Neural crest cell (in vitro differentiated cells): Measurements from ENCODE around the gene PLTP. TPM values are rescaled to one million over a fixed set of nuclear protein-coding genes. Genes with fewer than 3 reads are reported as not detected.

Experiments
- DNase-seq: peaks from one replicate; pipeline ENCODE4 v3.0.0; 2021; ENCODE audit warnings: low read depth, mixed read lengths, low spot score
- H3K27ac Mint-ChIP-seq: one replicate; pipeline ENCODE4 v1.8.0; 2021; ENCODE audit warnings: mild to moderate bottlenecking, mixed read lengths; ENCODE audit not compliant: unreplicated experiment
- H3K27me3 Mint-ChIP-seq: 2 replicates; pipeline ENCODE4 v1.8.0; 2021; ENCODE audit warnings: low read depth, mild to moderate bottlenecking, mixed read lengths
- H3K36me3 Mint-ChIP-seq: 2 replicates; pipeline ENCODE4 v1.8.0; 2021; ENCODE audit warnings: low read depth, mild to moderate bottlenecking, mixed read lengths
- H3K4me1 Mint-ChIP-seq: 2 replicates; pipeline ENCODE4 v1.8.0; 2021; ENCODE audit warnings: mixed read lengths
- H3K4me3 Mint-ChIP-seq: one replicate; pipeline ENCODE4 v1.8.0; 2021; ENCODE audit warnings: mild to moderate bottlenecking, mixed read lengths
- H3K9me3 Mint-ChIP-seq: 2 replicates; pipeline ENCODE4 v1.8.0; 2021; ENCODE audit warnings: mixed read lengths
- CTCF ChIP-seq: fragments of 200-600 bp; sonication (generic); conservative IDR thresholded peaks from 2 replicates; pipeline ENCODE4 v1.5.0; 2021; ENCODE audit warnings: antibody characterized with exemption, mild to moderate bottlenecking
- total RNA-seq: library from RNA; stranded (reverse); gene quantifications from 2 replicates; pipeline ENCODE4 v1.2.1, GENCODE V29; 2021

Gene PLTP
- total RNA-seq, 1 donor from 2014 or later: 61.0 TPM

GRCh38 chr20:45850238-45850637 lies 61.7 kb downstream of the PLTP start:
- no peak for DNase-seq
- TF ChIP-seq CTCF: no peak
- Mint-ChIP-seq H3K4me3 (no peak overlapping the region), H3K27ac (no peak overlapping the region), H3K36me3 (no peaks in the 10 kb centered on the region), H3K4me1 (no peaks in the 10 kb centered on the region), H3K9me3 (no peaks in the 10 kb centered on the region), H3K27me3 (no peaks in the 10 kb centered on the region)

- Mint-ChIP-seq H3K27ac (no peak overlapping the region), H3K4me1 (no peaks in the 10 kb centered on the region), H3K27me3 (no peaks in the 10 kb centered on the region), H3K36me3 (peaks cover 3% of the 10 kb centered on the region), H3K4me3 (no peak overlapping the region), H3K9me3 (no peaks in the 10 kb centered on the region)
- no peak for DNase-seq
- TF ChIP-seq CTCF: no peak
Measured at GRCh38 chr20:45848969-45849582, 62.9 kb downstream of the PLTP start.

Other genes starting within 250 kb of the PLTP start
- gene WFDC11, start 241.9 kb downstream of the PLTP start, total RNA-seq: not detected in 2 replicates
- not detected in 2 replicates for gene WFDC13, start 210.1 kb downstream of the PLTP start, total RNA-seq
- not detected in 2 replicates for gene WFDC10B, start 207.1 kb downstream of the PLTP start, total RNA-seq
- gene SPINT4, start 189.8 kb downstream of the PLTP start, total RNA-seq: not detected in 2 replicates
- not detected in 2 replicates for gene WFDC3, start 120.3 kb downstream of the PLTP start, total RNA-seq
- 41.9 and 44.0 TPM in 2 replicates for gene DNTTIP1, start 120.2 kb downstream of the PLTP start, total RNA-seq
- gene UBE2C, start 99.5 kb downstream of the PLTP start, total RNA-seq: 202 and 212 TPM in 2 replicates
- not detected in 2 replicates for gene TNNC2, start 84.8 kb downstream of the PLTP start, total RNA-seq
- 16.8 and 19.4 TPM in 2 replicates for gene SNX21, start 78.4 kb downstream of the PLTP start, total RNA-seq
- gene ACOT8, start 54.8 kb downstream of the PLTP start, total RNA-seq: 14.5 and 15.3 TPM in 2 replicates
- gene ZSWIM3, start 54.5 kb downstream of the PLTP start, total RNA-seq: 4.5 and 4.8 TPM in 2 replicates
- 16.6 and 17.0 TPM in 2 replicates for gene ZSWIM1, start 30.9 kb downstream of the PLTP start, total RNA-seq
- gene SPATA25, start 24.5 kb downstream of the PLTP start, total RNA-seq: 0.41 and 2.2 TPM in 2 replicates
- 3.3 and 3.5 TPM in 2 replicates for gene NEURL2, start 20.9 kb downstream of the PLTP start, total RNA-seq
- 49.7 and 55.3 TPM in 2 replicates for gene CTSA, start 20.8 kb downstream of the PLTP start, total RNA-seq
- gene PCIF1, start 22.5 kb upstream of the PLTP start, total RNA-seq: 36.4 and 36.5 TPM in 2 replicates
- gene ZNF335, start 60.0 kb upstream of the PLTP start, total RNA-seq: 24.8 and 24.9 TPM in 2 replicates
- gene MMP9, start 96.8 kb upstream of the PLTP start, total RNA-seq: not detected in 2 replicates
- 9.6 and 10.0 TPM in 2 replicates for gene SLC12A5, start 117.1 kb upstream of the PLTP start, total RNA-seq
- 65.6 and 69.5 TPM in 2 replicates for gene NCOA5, start 177.8 kb upstream of the PLTP start, total RNA-seq
- 4.2 and 4.8 TPM in 2 replicates for gene CD40, start 206.2 kb upstream of the PLTP start, total RNA-seq